GM12878 (cell line): ENCODE results near the gene MAFB. TPM values are rescaled to one million over a fixed set of nuclear protein-coding genes. Genes with fewer than 3 reads are reported as not detected.

Experiments
- ATAC-seq: fragments of 200-7000 bp; cut with Tn5 transposase; 3 replicates; pipeline ENCODE4 v1.9.1; 2020; ENCODE audit warnings: mild to moderate bottlenecking, moderate library complexity
- BruUV-seq: library from RNA; stranded (reverse); fragments of 400-500 nt; replicated peaks from 2 replicates; lab custom pipeline; 2021; lab: Mats Ljungman, UMichigan
- CTCF ChIA-PET: fragments of 300-600 bp; sonication (Branson Sonifier 250); formaldehyde crosslinking; extraction: SDS; loops from one replicate; lab custom pipeline; 2021; ENCODE audit warnings: inconsistent platforms; lab: Yijun Ruan, JAX
- POLR2A ChIA-PET: fragments of 350-600 bp; formaldehyde crosslinking; extraction: SDS; loops from one replicate; lab custom pipeline; 2021; ENCODE audit warnings: inconsistent platforms; lab: Charles Lee
- RAD21 ChIA-PET: fragments of 300-600 bp; sonication (Branson Sonifier 250); formaldehyde crosslinking; loops from one replicate; lab custom pipeline; 2023; ENCODE audit warnings: antibody characterized with exemption; ENCODE audit not compliant: unreplicated experiment; lab: Charles Lee
- SMC1A ChIA-PET: fragments of 300-600 bp; sonication (Branson Sonifier 250); formaldehyde crosslinking; loops from one replicate; lab custom pipeline; 2023; ENCODE audit not compliant: unreplicated experiment, uncharacterized antibody; lab: Charles Lee
- DNase-seq: peaks from one replicate; pipeline ENCODE4 v3.0.0-alpha.2; 2011; ENCODE audit warnings: low read depth, low spot score
- FAIRE-seq: peaks from 3 replicates; lab custom pipeline; 2011; peaks lifted over from hg19 to GRCh38; lab: Jason Lieb, UNC
- H2AFZ ChIP-seq: 2 replicates; pipeline ENCODE4 v1.6.0; 2011; ENCODE audit warnings: low read depth, low read length, control low read depth; ENCODE audit not compliant: control insufficient read depth
- H3K27ac ChIP-seq: 2 replicates; pipeline ENCODE4 v1.5.1; 2011; ENCODE audit warnings: control low read depth; ENCODE audit not compliant: control insufficient read depth, insufficient read depth
- H3K27me3 ChIP-seq, 2 experiments: replicated peaks in 1 of 2; 2 replicates each; pipeline versions ENCODE4 v1.6.0 to v1.6.1; 2011; ENCODE audit warnings: low read length in 1 of 2; ENCODE audit not compliant: control insufficient read depth in 2 of 2, insufficient read depth in 2 of 2
- H3K36me3 ChIP-seq, 2 experiments: 2 replicates each; pipeline ENCODE4 v1.5.1; 2011; ENCODE audit warnings: low read length in 1 of 2; ENCODE audit not compliant: control insufficient read depth in 2 of 2, insufficient read depth in 2 of 2
- H3K4me1 ChIP-seq: 2 replicates; pipeline ENCODE4 v1.6.1; 2011; ENCODE audit warnings: mild to moderate bottlenecking, low read length, moderate library complexity, mixed read lengths; ENCODE audit not compliant: control insufficient read depth, insufficient read depth
- H3K4me2 ChIP-seq: 2 replicates; pipeline ENCODE4 v1.6.0; 2011; ENCODE audit warnings: control low read depth; ENCODE audit not compliant: control insufficient read depth, insufficient read depth
- H3K4me3 ChIP-seq: fragments of 200-600 bp; sonication (generic); 2 replicates; pipeline ENCODE4 v1.5.1; 2016
- H3K79me2 ChIP-seq: 2 replicates; pipeline ENCODE4 v1.6.0; 2011; ENCODE audit warnings: low read length; ENCODE audit not compliant: control insufficient read depth, insufficient read depth
- H3K9ac ChIP-seq: 2 replicates; pipeline ENCODE4 v1.8.0; 2011; ENCODE audit warnings: low read length, control low read depth, mixed read lengths; ENCODE audit not compliant: control insufficient read depth, insufficient read depth
- H3K9me3 ChIP-seq: replicated peaks from 3 replicates; pipeline ENCODE4 v1.5.1; 2011; ENCODE audit warnings: mild to moderate bottlenecking, low read length; ENCODE audit not compliant: control insufficient read depth, insufficient read depth
- H4K20me1 ChIP-seq: 2 replicates; pipeline ENCODE4 v1.6.0; 2011; ENCODE audit not compliant: control insufficient read depth, insufficient read depth
- CREB1 ChIP-seq: IDR thresholded peaks from 2 replicates; pipeline ENCODE4 v1.6.1; 2012; ENCODE audit warnings: low read depth, mild to moderate bottlenecking, inconsistent platforms
- EGR1 ChIP-seq, 2 experiments: IDR thresholded peaks; 1 replicate in 1 of 2; 2 replicates in 1 of 2; pipeline ENCODE4 v1.6.1; 2011 to 2012; ENCODE audit warnings: low read depth in 2 of 2, low read length in 2 of 2, borderline replicate concordance in 1 of 2, mild to moderate bottlenecking in 1 of 2, moderate library complexity in 1 of 2
- ESRRA ChIP-seq: IDR thresholded peaks from 2 replicates; pipeline ENCODE4 v1.6.1; 2012; ENCODE audit warnings: mild to moderate bottlenecking, low read length, improper control_type of control experiment
- HCFC1 ChIP-seq: fragments of 150-350 bp; IDR thresholded peaks from 2 replicates; pipeline ENCODE4 v1.6.1; 2014; ENCODE audit warnings: low read length
- IKZF1 ChIP-seq: fragments of 450-650 bp; conservative IDR thresholded peaks from 2 replicates; pipeline ENCODE4 v1.6.1; 2017; ENCODE audit warnings: antibody characterized with exemption, mild to moderate bottlenecking
- NBN ChIP-seq: fragments of 450-650 bp; IDR thresholded peaks from 2 replicates; pipeline ENCODE4 v1.6.1; 2016
- NFYA ChIP-seq: IDR thresholded peaks from 2 replicates; pipeline ENCODE4 v1.6.1; 2011; ENCODE audit warnings: low read depth, mild to moderate bottlenecking, low read length, improper control_type of control experiment, borderline replicate concordance
- SPI1 ChIP-seq: IDR thresholded peaks from 2 replicates; pipeline ENCODE4 v1.6.1; 2011; ENCODE audit warnings: low read depth, mild to moderate bottlenecking, low read length, moderate library complexity, borderline replicate concordance; ENCODE audit not compliant: insufficient read depth
- TAF1 ChIP-seq: IDR thresholded peaks from 2 replicates; pipeline ENCODE4 v1.6.1; 2011; ENCODE audit warnings: mild to moderate bottlenecking, low read depth, low read length, borderline replicate concordance
- WGBS: methylation state at CpG from one replicate; pipeline ENCODE4 v1.1.6; 2016; ENCODE audit warnings: low lambda C conversion rate; ENCODE audit not compliant: insufficient replicate concordance, insufficient coverage; ENCODE audit errors: missing lambda C conversion rate; 5-methylcytosine and 5-hydroxymethylcytosine counted together
- in situ Hi-C: fragments of 300-500 bp; cut with MboI; formaldehyde crosslinking; loops from 9 replicates; pipeline ENCODE4 v1.14.3; 2018; ENCODE audit warnings: mixed read lengths
- intact Hi-C: fragments of 100-400 bp; cut with micrococcal nuclease; formaldehyde crosslinking; loops from one replicate; pipeline ENCODE4 v1.14.2; 2022; ENCODE audit not compliant: unreplicated experiment
- polyA plus RNA-seq, 11 experiments: library from polyadenylated mRNA; depleted of rRNA in 4 of 11; unstranded in 6 of 11; stranded (reverse) in 5 of 11; fragments of >200 nt; fragmentation: Nextera tagmentation in 4 of 11; fragmentation: Illumina TruSeq in 1 of 11; extraction: Ambion mirVana in 4 of 11; extraction: Trizol in 1 of 11; gene quantifications; 1 replicate in 1 of 11; 2 replicates in 10 of 11; pipeline versions ENCODE4 v1.2.1 to v1.2.3, GENCODE V29; 2011 to 2016; ENCODE audit warnings: inconsistent platforms in 2 of 11, missing spikeins in 2 of 11, low read depth in 1 of 11
- total RNA-seq, 4 experiments: library from RNA; depleted of rRNA in 3 of 4; stranded (reverse); fragments of >200 nt in 3 of 4; fragmentation: Illumina TruSeq in 1 of 4; extraction: Trizol in 1 of 4; gene quantifications; 2 replicates each; pipeline versions ENCODE4 v1.2.1 to v1.2.3, GENCODE V29; 2013 to 2021
- TF ChIP-seq, protein P1 (sequence below): fragments of 450-650 bp; conservative IDR thresholded peaks from 2 replicates; pipeline ENCODE4 v1.6.1; 2017; ENCODE audit warnings: mild to moderate bottlenecking, moderate library complexity
- TF ChIP-seq, protein P2 (sequence below): IDR thresholded peaks from 2 replicates; pipeline ENCODE4 v1.6.1; 2011; ENCODE audit warnings: low read depth, low read length, improper control_type of control experiment, borderline replicate concordance
- TF ChIP-seq, protein P3 (sequence below): IDR thresholded peaks from 2 replicates; pipeline ENCODE4 v1.6.1; 2011; ENCODE audit warnings: low read depth, mild to moderate bottlenecking, low read length, moderate library complexity, borderline replicate concordance; ENCODE audit errors: extremely low read depth
- TF ChIP-seq, protein P4 (sequence below): fragments of 450-650 bp; IDR thresholded peaks from 2 replicates; pipeline ENCODE4 v1.6.1; 2017; ENCODE audit warnings: borderline replicate concordance

The MAFB gene
- total and polyA plus RNA-seq, 10 of the 15 experiments (the other 5 are each of a cell fraction or from before 2014, with no cell fraction given): 0.01 to 0.08 (median 0.01) TPM; not detected in 7

DNA sequence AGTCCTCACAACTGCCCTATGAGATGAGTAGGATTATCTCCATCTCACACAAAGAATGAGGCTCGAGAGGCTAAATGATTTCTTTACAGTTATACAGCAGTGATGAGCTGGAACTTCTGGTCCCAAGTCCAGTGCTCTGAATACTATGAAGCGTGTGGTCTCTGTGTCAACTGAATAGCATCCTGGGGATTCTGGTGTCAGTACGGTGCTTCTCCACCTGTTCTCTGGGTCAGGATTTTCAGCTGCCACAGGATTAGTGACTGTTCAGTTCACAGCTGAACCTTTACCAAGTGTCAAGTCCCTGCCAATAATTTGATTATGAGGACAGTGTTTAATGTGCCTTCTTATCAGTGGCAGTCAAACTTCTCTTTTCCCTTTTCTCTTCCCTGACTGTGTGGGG is 5.2 kb upstream of the MAFB start (continued):
- TF ChIP-seq, protein P1, sequence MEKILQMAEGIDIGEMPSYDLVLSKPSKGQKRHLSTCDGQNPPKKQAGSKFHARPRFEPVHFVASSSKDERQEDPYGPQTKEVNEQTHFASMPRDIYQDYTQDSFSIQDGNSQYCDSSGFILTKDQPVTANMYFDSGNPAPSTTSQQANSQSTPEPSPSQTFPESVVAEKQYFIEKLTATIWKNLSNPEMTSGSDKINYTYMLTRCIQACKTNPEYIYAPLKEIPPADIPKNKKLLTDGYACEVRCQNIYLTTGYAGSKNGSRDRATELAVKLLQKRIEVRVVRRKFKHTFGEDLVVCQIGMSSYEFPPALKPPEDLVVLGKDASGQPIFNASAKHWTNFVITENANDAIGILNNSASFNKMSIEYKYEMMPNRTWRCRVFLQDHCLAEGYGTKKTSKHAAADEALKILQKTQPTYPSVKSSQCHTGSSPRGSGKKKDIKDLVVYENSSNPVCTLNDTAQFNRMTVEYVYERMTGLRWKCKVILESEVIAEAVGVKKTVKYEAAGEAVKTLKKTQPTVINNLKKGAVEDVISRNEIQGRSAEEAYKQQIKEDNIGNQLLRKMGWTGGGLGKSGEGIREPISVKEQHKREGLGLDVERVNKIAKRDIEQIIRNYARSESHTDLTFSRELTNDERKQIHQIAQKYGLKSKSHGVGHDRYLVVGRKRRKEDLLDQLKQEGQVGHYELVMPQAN: no peak
- no peak for TF ChIP-seq ESRRA
- no peak for TF ChIP-seq NBN
- TF ChIP-seq, protein P2, sequence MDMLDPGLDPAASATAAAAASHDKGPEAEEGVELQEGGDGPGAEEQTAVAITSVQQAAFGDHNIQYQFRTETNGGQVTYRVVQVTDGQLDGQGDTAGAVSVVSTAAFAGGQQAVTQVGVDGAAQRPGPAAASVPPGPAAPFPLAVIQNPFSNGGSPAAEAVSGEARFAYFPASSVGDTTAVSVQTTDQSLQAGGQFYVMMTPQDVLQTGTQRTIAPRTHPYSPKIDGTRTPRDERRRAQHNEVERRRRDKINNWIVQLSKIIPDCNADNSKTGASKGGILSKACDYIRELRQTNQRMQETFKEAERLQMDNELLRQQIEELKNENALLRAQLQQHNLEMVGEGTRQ: no peak
- no peak for TF ChIP-seq NFYA
- TF ChIP-seq, all 136 proteins: peak for 0

DNA sequence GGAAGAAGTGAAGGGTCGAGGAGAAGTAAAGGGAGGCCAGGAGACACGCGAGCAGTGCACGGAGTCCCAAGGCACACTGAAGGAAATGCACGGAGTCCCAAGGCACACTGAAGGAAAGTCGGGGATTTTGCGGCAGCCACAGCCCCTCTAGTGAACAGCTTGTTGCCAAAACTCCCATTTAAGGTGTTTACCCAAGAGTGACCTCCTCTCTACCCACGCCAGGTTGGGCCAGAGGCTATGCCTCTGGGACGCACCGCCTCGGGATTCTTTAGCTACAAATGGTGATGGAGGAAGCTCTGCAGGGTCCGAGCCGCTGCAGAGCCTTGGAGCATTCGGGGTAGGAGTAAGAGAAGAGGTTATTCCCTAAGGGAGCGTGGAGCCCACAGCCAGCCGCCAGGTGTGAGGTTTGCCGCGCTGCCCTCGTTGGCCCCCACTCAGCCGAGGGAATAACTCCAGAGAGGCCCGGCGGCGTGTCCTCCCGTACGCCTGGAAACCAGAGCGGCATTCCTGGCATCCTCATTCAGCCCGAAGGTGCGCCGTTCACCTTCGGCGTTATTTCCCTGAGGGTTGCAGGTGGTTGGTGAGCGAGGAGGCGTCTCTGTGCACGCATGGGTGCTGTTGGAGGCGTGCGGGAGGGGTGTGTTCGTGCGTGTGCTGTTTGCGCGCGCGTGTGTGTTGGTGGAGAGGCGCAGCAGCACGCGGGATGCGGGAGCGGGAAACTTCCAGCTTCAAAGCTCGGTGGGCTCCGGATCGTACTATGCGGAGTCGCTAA is 3.4 kb upstream of the MAFB start:
- Histone ChIP-seq H3K9me3 (no peaks in the 10 kb centered on the region; the same call in 2 of the 3 replicates), H4K20me1 (no peaks in the 10 kb centered on the region), H3K4me1 (no peaks in the 10 kb centered on the region), H3K4me3 (no peak overlapping the region), H3K27me3 (peaks cover 14 to 27% of the 10 kb centered on the region in 2 experiments), H3K79me2 (no peaks in the 10 kb centered on the region), H3K27ac (no peak overlapping the region), H2AFZ (no peak overlapping the region), H3K36me3 (no peaks in the 10 kb centered on the region), H3K4me2 (no peak overlapping the region), H3K9ac (no peak overlapping the region)
- 7% methylated on average over 51 of the region's 52 CpGs for WGBS
- in situ Hi-C loops: loop anchor here (5.0 to 10.0 kb wide), 2 partner anchors 805 to 1408 kb away; no protein-coding TSS in a partner anchor
- CTCF ChIA-PET: no interaction called here
- POLR2A ChIA-PET: no interaction called here
- SMC1A ChIA-PET: no interaction called here
- intact Hi-C loops: no loop called here
- RAD21 ChIA-PET: no interaction called here
- no TSS peak for BruUV-seq
- no peak for FAIRE-seq
- DNase-seq: no peak
- ATAC-seq: no peak
- TF ChIP-seq IKZF1 (no peak), CREB1 (no peak), HCFC1 (no peak), TAF1 (no peak), SPI1 (no peak), EGR1 (IDR thresholded peaks at IDR 0.05; ENCODE audit: borderline replicate concordance in 1 of 2, low read depth in 2 of 2, low read length in 2 of 2) (no peak)
- TF ChIP-seq, protein P3, sequence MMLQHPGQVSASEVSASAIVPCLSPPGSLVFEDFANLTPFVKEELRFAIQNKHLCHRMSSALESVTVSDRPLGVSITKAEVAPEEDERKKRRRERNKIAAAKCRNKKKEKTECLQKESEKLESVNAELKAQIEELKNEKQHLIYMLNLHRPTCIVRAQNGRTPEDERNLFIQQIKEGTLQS: no peak
- TF ChIP-seq, protein P4, sequence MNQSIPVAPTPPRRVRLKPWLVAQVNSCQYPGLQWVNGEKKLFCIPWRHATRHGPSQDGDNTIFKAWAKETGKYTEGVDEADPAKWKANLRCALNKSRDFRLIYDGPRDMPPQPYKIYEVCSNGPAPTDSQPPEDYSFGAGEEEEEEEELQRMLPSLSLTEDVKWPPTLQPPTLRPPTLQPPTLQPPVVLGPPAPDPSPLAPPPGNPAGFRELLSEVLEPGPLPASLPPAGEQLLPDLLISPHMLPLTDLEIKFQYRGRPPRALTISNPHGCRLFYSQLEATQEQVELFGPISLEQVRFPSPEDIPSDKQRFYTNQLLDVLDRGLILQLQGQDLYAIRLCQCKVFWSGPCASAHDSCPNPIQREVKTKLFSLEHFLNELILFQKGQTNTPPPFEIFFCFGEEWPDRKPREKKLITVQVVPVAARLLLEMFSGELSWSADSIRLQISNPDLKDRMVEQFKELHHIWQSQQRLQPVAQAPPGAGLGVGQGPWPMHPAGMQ: no peak
